ENCODE results near the gene KRTAP20-4.

GRCh38 chr21:30613836-30614235, 6.6 kb upstream of the KRTAP20-4 start, which contains the start of gene KRTAP6-1:
- TF ChIP-seq POLR2A (IDR thresholded peaks at IDR 0.05; ENCODE audit: low read length): no peak
- TF ChIP-seq GATA1 (IDR thresholded peaks at IDR 0.05; ENCODE audit: low read depth, low read length): no peak
